GM20000 (cell line): Measurements from ENCODE around the gene CYBB.

Experiments
- DNase-seq: peaks from one replicate; pipeline ENCODE4 v3.0.0; 2012; ENCODE audit warnings: low spot score
- CTCF ChIP-seq: IDR thresholded peaks from 2 replicates; pipeline ENCODE4 v1.5.1; 2012; ENCODE audit warnings: mild to moderate bottlenecking, control low read depth; ENCODE audit errors: extremely low read depth, missing control alignments

CYBB gene

GRCh38 chrX:37779857-37780256, at the start of gene CYBB:
TSS of gene CYBB (plus strand) at chrX:37780059. CDS start at chrX:37780078, 19 bp downstream.
- no peak for DNase-seq
- TF ChIP-seq CTCF, result no peak

GRCh38 chrX:37745354-37745753, 34.5 kb upstream of the CYBB start:
- peak; percentile 29 for DNase-seq
- peak; percentile 52 for TF ChIP-seq CTCF

GRCh38 chrX:37745835-37746217, 34.0 kb upstream of the CYBB start:
- TF ChIP-seq CTCF, result no peak
- DNase-seq, result no peak

- peak; percentile 21 for DNase-seq
- no peak for TF ChIP-seq CTCF
These were observed 33.5 kb upstream of the CYBB start for GRCh38 chrX:37746218-37746941.

GRCh38 chrX:37746951-37747350, 32.9 kb upstream of the CYBB start:
- DNase-seq, result no peak
- TF ChIP-seq CTCF, result no peak

GRCh38 chrX:37752281-37752680, 27.6 kb upstream of the CYBB start:
- no peak for TF ChIP-seq CTCF
- no peak for DNase-seq

- TF ChIP-seq CTCF, result no peak
- no peak for DNase-seq
These were observed 26.9 kb upstream of the CYBB start for GRCh38 chrX:37752936-37753335.
